ENCODE measurements around the gene TNS1. TPM values are rescaled to one million over a fixed set of nuclear protein-coding genes. Genes with fewer than 3 reads are reported as not detected.

Gene TNS1
- total and polyA plus RNA-seq, 10 of the 15 experiments (the other 5 are each of a cell fraction or from before 2014, with no cell fraction given), result 0.05 to 0.44 TPM; not detected in 8

DNA sequence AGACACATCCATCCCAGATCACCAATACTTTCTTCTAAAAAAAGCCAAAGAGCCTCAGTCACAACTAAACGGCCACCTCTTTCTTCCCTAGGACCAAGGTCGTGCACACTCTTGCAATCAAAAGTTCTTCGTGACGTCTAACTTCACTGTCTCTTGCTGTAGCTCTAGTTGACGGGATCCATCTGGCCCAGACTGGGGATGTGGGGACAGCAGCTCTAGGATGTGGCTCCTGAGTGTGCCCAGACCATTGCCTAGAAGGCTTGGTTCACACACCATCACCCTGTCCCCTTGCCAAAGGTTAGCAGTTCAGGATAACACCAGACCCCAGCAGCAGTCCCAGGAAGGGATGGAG is 98.2 kb downstream of the TNS1 start:
- no TSS peak for BruUV-seq (replicated peaks)
- H3K4me3 ChIP-seq, result no peak overlapping the region
- no peaks in the 10 kb centered on the region for H3K4me1 ChIP-seq (ENCODE audit: control insufficient read depth, insufficient read depth, low read length)
- no peak for ATAC-seq
- H4K20me1 ChIP-seq (ENCODE audit: control insufficient read depth, insufficient read depth), result no peaks in the 10 kb centered on the region
- H3K9ac ChIP-seq (ENCODE audit: control insufficient read depth, insufficient read depth, low read length), result no peak overlapping the region
- CTCF ChIA-PET, result no interaction called here
- H2AFZ ChIP-seq (ENCODE audit: control insufficient read depth, low read depth, low read length), result no peak overlapping the region
- 18% methylated on average over 5 of the region's 5 CpGs for WGBS (ENCODE audit: insufficient coverage, insufficient replicate concordance, low lambda C conversion rate, missing lambda C conversion rate)
- no peaks in the 10 kb centered on the region for H3K36me3 ChIP-seq (ENCODE audit: control insufficient read depth in 2 of 2, insufficient read depth in 2 of 2, low read length in 1 of 2)
- intact Hi-C loops (cut with micrococcal nuclease; ENCODE audit: unreplicated experiment), result no loop called here
- no peak overlapping the region for H3K27ac ChIP-seq (ENCODE audit: control insufficient read depth, insufficient read depth)
- no peaks in the 10 kb centered on the region for H3K79me2 ChIP-seq (ENCODE audit: control insufficient read depth, insufficient read depth, low read length)
- SMC1A ChIA-PET (ENCODE audit: uncharacterized antibody, unreplicated experiment), result no interaction called here
- RAD21 ChIA-PET (ENCODE audit: unreplicated experiment), result no interaction called here
- H3K4me2 ChIP-seq (ENCODE audit: control insufficient read depth, insufficient read depth), result no peak overlapping the region
- FAIRE-seq, result no peak
- H3K9me3 ChIP-seq (replicated peaks; ENCODE audit: control insufficient read depth, insufficient read depth, low read length), result no peaks in the 10 kb centered on the region; the same call in 2 of the 3 replicates
- in situ Hi-C loops (cut with MboI), result no loop called here
- DNase-seq (ENCODE audit: low read depth, low spot score), result no peak
- H3K27me3 ChIP-seq (replicated peaks in 1 of 2; ENCODE audit: control insufficient read depth in 2 of 2, insufficient read depth in 2 of 2, low read length in 1 of 2), result peaks cover 5 to 10% of the 10 kb centered on the region in 2 experiments; a peak in 3 of 4 replicates
- POLR2A ChIA-PET, result no interaction called here
- TF ChIP-seq ESRRA (IDR thresholded peaks at IDR 0.05; ENCODE audit: low read length) (no peak), ZBED1 (IDR thresholded peaks at IDR 0.05; ENCODE audit: borderline replicate concordance) (no peak), JUND (IDR thresholded peaks at IDR 0.05; ENCODE audit: low read depth, low read length) (no peak), RELA (IDR thresholded peaks at IDR 0.05; ENCODE audit: borderline replicate concordance, partially characterized antibody) (no peak), SPI1 (IDR thresholded peaks at IDR 0.05; ENCODE audit: borderline replicate concordance, insufficient read depth, low read depth, low read length) (no peak), EGR1 (IDR thresholded peaks at IDR 0.05; ENCODE audit: borderline replicate concordance in 1 of 2, low read depth in 2 of 2, low read length in 2 of 2) (no peak), EZH2 (IDR thresholded peaks at IDR 0.05; ENCODE audit: borderline replicate concordance, control insufficient read depth, low read depth, low read length) (no peak), ETV6 (conservative IDR thresholded peaks at IDR 0.05 in 1 of 2, IDR thresholded peaks at IDR 0.05 in 1 of 2; ENCODE audit: borderline replicate concordance in 1 of 2, low read depth in 1 of 2) (no peak), PML (IDR thresholded peaks at IDR 0.05; ENCODE audit: low read length) (no peak), CHD4 (IDR thresholded peaks at IDR 0.05) (no peak), SMC3 (IDR thresholded peaks at IDR 0.05; ENCODE audit: borderline replicate concordance, low read length) (no peak)
- TF ChIP-seq, protein P1, sequence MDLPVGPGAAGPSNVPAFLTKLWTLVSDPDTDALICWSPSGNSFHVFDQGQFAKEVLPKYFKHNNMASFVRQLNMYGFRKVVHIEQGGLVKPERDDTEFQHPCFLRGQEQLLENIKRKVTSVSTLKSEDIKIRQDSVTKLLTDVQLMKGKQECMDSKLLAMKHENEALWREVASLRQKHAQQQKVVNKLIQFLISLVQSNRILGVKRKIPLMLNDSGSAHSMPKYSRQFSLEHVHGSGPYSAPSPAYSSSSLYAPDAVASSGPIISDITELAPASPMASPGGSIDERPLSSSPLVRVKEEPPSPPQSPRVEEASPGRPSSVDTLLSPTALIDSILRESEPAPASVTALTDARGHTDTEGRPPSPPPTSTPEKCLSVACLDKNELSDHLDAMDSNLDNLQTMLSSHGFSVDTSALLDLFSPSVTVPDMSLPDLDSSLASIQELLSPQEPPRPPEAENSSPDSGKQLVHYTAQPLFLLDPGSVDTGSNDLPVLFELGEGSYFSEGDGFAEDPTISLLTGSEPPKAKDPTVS (IDR thresholded peaks at IDR 0.05; ENCODE audit: low read depth, low read length), result no peak
- TF ChIP-seq, protein P2, sequence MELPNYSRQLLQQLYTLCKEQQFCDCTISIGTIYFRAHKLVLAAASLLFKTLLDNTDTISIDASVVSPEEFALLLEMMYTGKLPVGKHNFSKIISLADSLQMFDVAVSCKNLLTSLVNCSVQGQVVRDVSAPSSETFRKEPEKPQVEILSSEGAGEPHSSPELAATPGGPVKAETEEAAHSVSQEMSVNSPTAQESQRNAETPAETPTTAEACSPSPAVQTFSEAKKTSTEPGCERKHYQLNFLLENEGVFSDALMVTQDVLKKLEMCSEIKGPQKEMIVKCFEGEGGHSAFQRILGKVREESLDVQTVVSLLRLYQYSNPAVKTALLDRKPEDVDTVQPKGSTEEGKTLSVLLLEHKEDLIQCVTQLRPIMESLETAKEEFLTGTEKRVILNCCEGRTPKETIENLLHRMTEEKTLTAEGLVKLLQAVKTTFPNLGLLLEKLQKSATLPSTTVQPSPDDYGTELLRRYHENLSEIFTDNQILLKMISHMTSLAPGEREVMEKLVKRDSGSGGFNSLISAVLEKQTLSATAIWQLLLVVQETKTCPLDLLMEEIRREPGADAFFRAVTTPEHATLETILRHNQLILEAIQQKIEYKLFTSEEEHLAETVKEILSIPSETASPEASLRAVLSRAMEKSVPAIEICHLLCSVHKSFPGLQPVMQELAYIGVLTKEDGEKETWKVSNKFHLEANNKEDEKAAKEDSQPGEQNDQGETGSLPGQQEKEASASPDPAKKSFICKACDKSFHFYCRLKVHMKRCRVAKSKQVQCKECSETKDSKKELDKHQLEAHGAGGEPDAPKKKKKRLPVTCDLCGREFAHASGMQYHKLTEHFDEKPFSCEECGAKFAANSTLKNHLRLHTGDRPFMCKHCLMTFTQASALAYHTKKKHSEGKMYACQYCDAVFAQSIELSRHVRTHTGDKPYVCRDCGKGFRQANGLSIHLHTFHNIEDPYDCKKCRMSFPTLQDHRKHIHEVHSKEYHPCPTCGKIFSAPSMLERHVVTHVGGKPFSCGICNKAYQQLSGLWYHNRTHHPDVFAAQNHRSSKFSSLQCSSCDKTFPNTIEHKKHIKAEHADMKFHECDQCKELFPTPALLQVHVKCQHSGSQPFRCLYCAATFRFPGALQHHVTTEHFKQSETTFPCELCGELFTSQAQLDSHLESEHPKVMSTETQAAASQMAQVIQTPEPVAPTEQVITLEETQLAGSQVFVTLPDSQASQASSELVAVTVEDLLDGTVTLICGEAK (IDR thresholded peaks at IDR 0.05; ENCODE audit: borderline replicate concordance), result no peak
- TF ChIP-seq, protein P3, sequence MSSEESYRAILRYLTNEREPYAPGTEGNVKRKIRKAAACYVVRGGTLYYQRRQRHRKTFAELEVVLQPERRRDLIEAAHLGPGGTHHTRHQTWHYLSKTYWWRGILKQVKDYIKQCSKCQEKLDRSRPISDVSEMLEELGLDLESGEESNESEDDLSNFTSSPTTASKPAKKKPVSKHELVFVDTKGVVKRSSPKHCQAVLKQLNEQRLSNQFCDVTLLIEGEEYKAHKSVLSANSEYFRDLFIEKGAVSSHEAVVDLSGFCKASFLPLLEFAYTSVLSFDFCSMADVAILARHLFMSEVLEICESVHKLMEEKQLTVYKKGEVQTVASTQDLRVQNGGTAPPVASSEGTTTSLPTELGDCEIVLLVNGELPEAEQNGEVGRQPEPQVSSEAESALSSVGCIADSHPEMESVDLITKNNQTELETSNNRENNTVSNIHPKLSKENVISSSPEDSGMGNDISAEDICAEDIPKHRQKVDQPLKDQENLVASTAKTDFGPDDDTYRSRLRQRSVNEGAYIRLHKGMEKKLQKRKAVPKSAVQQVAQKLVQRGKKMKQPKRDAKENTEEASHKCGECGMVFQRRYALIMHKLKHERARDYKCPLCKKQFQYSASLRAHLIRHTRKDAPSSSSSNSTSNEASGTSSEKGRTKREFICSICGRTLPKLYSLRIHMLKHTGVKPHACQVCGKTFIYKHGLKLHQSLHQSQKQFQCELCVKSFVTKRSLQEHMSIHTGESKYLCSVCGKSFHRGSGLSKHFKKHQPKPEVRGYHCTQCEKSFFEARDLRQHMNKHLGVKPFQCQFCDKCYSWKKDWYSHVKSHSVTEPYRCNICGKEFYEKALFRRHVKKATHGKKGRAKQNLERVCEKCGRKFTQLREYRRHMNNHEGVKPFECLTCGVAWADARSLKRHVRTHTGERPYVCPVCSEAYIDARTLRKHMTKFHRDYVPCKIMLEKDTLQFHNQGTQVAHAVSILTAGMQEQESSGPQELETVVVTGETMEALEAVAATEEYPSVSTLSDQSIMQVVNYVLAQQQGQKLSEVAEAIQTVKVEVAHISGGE (CRISPR knock-in tag; IDR thresholded peaks at IDR 0.05), result no peak
- TF ChIP-seq, protein P4, sequence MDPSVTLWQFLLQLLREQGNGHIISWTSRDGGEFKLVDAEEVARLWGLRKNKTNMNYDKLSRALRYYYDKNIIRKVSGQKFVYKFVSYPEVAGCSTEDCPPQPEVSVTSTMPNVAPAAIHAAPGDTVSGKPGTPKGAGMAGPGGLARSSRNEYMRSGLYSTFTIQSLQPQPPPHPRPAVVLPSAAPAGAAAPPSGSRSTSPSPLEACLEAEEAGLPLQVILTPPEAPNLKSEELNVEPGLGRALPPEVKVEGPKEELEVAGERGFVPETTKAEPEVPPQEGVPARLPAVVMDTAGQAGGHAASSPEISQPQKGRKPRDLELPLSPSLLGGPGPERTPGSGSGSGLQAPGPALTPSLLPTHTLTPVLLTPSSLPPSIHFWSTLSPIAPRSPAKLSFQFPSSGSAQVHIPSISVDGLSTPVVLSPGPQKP (IDR thresholded peaks at IDR 0.05; ENCODE audit: low read depth, low read length), result no peak
